B cell (primary cell): Measurements from ENCODE around the gene KCND3. TPM values are rescaled to one million over a fixed set of nuclear protein-coding genes. Genes with fewer than 3 reads are reported as not detected.

Source experiments
- ATAC-seq: fragments of 200-7000 bp; cut with Tn5 transposase; one replicate; pipeline ENCODE4 v1.10.0; 2021; ENCODE audit warnings: low read depth, mild to moderate bottlenecking, moderate number of reproducible peaks, moderate library complexity
- CTCF ChIA-PET: fragments of 350-600 bp; sonication (Branson Sonifier 250); formaldehyde crosslinking; loops from one replicate; lab custom pipeline; 2021; ENCODE audit warnings: antibody characterized with exemption, inconsistent platforms; lab: Charles Lee
- POLR2A ChIA-PET: fragments of 350-600 bp; sonication (Branson Sonifier 250); formaldehyde crosslinking; loops from one replicate; lab custom pipeline; 2021; ENCODE audit warnings: antibody characterized with exemption; lab: Charles Lee
- DNase-seq: peaks from one replicate; pipeline ENCODE4 v3.0.0; 2013
- H2AFZ ChIP-seq: 2 replicates; pipeline ENCODE4 v1.6.1; 2012; ENCODE audit warnings: mild to moderate bottlenecking, low read depth, low read length; ENCODE audit not compliant: insufficient read depth, poor library complexity, severe bottlenecking
- H3K27ac ChIP-seq, 2 donors: 1 replicate in 1 of 2; 2 replicates in 1 of 2; pipeline ENCODE4 v1.5.1; 2012 to 2013; ENCODE audit warnings: low read length in 2 of 2, mild to moderate bottlenecking in 2 of 2, moderate library complexity in 1 of 2
- H3K27me3 ChIP-seq, 4 experiments: fragments of 200-600 bp in 1 of 4; sonication (generic) in 1 of 4; replicated peaks in 1 of 4; 1 replicate in 2 of 4; 2 replicates in 2 of 4; pipeline versions ENCODE4 v1.6.1 to v1.7.0; 2013 to 2016; ENCODE audit warnings: low read length in 3 of 4, mild to moderate bottlenecking in 2 of 4, mixed read lengths in 1 of 4, moderate library complexity in 1 of 4; ENCODE audit not compliant: insufficient read depth in 4 of 4, control insufficient read depth in 3 of 4; ENCODE audit errors: control extremely low read depth in 1 of 4
- H3K36me3 ChIP-seq, 2 experiments: replicated peaks in 1 of 2; 1 replicate in 1 of 2; 2 replicates in 1 of 2; pipeline versions ENCODE4 v1.6.1 to v1.7.1; 2013; ENCODE audit warnings: low read length in 1 of 2; ENCODE audit not compliant: insufficient read depth in 2 of 2, control insufficient read depth in 1 of 2; ENCODE audit errors: control extremely low read depth in 1 of 2, extremely low read depth in 1 of 2
- H3K4me1 ChIP-seq, 2 donors: fragments of 200-600 bp in 1 of 2; sonication (generic) in 1 of 2; 1 replicate in 1 of 2; 2 replicates in 1 of 2; pipeline versions ENCODE4 v1.5.1 to v1.6.1; 2013 to 2017; ENCODE audit warnings: low read length in 2 of 2; ENCODE audit not compliant: control insufficient read depth in 2 of 2, insufficient read depth in 2 of 2
- H3K4me2 ChIP-seq: replicated peaks from 2 replicates; pipeline ENCODE3; 2012; ENCODE audit warnings: mild to moderate bottlenecking, low read depth, low read length; ENCODE audit not compliant: poor library complexity, severe bottlenecking
- H3K4me3 ChIP-seq, 5 experiments: fragments of 200-600 bp in 1 of 5; sonication (generic) in 1 of 5; 1 replicate in 3 of 5; 2 replicates in 2 of 5; pipeline versions ENCODE4 v1.5.1 to v1.7.0; 2011 to 2016; ENCODE audit warnings: low read length in 4 of 5, mild to moderate bottlenecking in 4 of 5, low read depth in 2 of 5, control low read depth in 1 of 5, moderate library complexity in 1 of 5; ENCODE audit not compliant: insufficient read depth in 1 of 5; ENCODE audit errors: control extremely low read depth in 1 of 5, extremely low read depth in 1 of 5
- H3K79me2 ChIP-seq: fragments of 200-600 bp; sonication (generic); one replicate; pipeline ENCODE4 v1.6.0; 2016; ENCODE audit warnings: low read length; ENCODE audit not compliant: control insufficient read depth, insufficient read depth
- H3K9ac ChIP-seq: fragments of 200-600 bp; sonication (generic); 2 replicates; pipeline ENCODE4 v1.6.1; 2017; ENCODE audit warnings: mild to moderate bottlenecking, low read length, moderate library complexity
- H3K9me3 ChIP-seq, 3 donors: one replicate each; pipeline versions ENCODE4 v1.6.1 to v1.7.1; 2013; ENCODE audit warnings: low read length in 2 of 3; ENCODE audit not compliant: control insufficient read depth in 2 of 3, insufficient read depth in 1 of 3; ENCODE audit errors: control extremely low read depth in 1 of 3
- H4K20me1 ChIP-seq: 2 replicates; pipeline ENCODE4 v1.6.0; 2012; ENCODE audit warnings: mild to moderate bottlenecking, low read length; ENCODE audit not compliant: insufficient read depth, control insufficient read depth, poor library complexity, severe bottlenecking
- H3K27ac Mint-ChIP-seq: one replicate; pipeline ENCODE4 v1.8.0; 2021; ENCODE audit warnings: mixed read lengths
- H3K27me3 Mint-ChIP-seq: one replicate; pipeline ENCODE4 v1.8.0; 2021; ENCODE audit warnings: mixed read lengths
- H3K4me1 Mint-ChIP-seq: one replicate; pipeline ENCODE4 v1.8.0; 2021; ENCODE audit warnings: mixed read lengths
- H3K4me3 Mint-ChIP-seq: one replicate; pipeline ENCODE4 v1.8.0; 2021; ENCODE audit warnings: mixed read lengths
- H3K9me3 Mint-ChIP-seq: one replicate; pipeline ENCODE4 v1.8.0; 2022; ENCODE audit warnings: mixed read lengths; ENCODE audit not compliant: insufficient read depth
- CTCF ChIP-seq: fragments of 200-600 bp; IDR thresholded peaks from one replicate; pipeline ENCODE4 v1.8.0; 2022; ENCODE audit warnings: antibody characterized with exemption, mild to moderate bottlenecking
- EZH2 ChIP-seq: IDR thresholded peaks from 2 replicates; pipeline ENCODE4 v1.6.1; 2012; ENCODE audit warnings: borderline replicate concordance, low read depth, mild to moderate bottlenecking, moderate library complexity, low read length; ENCODE audit not compliant: insufficient read depth, poor library complexity, severe bottlenecking
- WGBS: methylation state at CpG from one replicate; pipeline ENCODE4 v1.1.5; 2013; ENCODE audit warnings: missing lambda C conversion rate; ENCODE audit not compliant: insufficient coverage; 5-methylcytosine and 5-hydroxymethylcytosine counted together
- intact Hi-C: fragments of 100-400 bp; cut with micrococcal nuclease; formaldehyde crosslinking; loops from one replicate; pipeline ENCODE4 v1.10.0; 2022
- polyA plus RNA-seq: library from polyadenylated mRNA; depleted of rRNA; stranded (reverse); fragments of >200 nt; gene quantifications from 2 replicates; pipeline ENCODE4 v1.2.3, GENCODE V29; 2012
- total RNA-seq, 2 donors: library from RNA; stranded (reverse); fragments of 120-200 nt in 1 of 2; gene quantifications; 1 replicate in 1 of 2; 2 replicates in 1 of 2; pipeline versions ENCODE4 v1.2.3 to v1.2.4, GENCODE V29; 2013 to 2022

KCND3 gene
- total and polyA plus RNA-seq, 2 donors (not counting 1 experiment from before 2014, with no cell fraction given) = 0.07 TPM; not detected in 1

- Histone ChIP-seq H3K27me3 (no peaks in the 10 kb centered on the region), H3K4me2 (no peak overlapping the region), H3K9ac (no peak overlapping the region), H3K36me3 (no peaks in the 10 kb centered on the region), H3K27ac (no peak overlapping the region), H3K79me2 (no peaks in the 10 kb centered on the region), H3K9me3 (no peaks in the 10 kb centered on the region), H4K20me1 (no peaks in the 10 kb centered on the region), H2AFZ (no peak overlapping the region), H3K4me3 (no peak overlapping the region), H3K4me1 (no peaks in the 10 kb centered on the region)
- intact Hi-C loops = no loop called here
- ChIA-PET CTCF (no interaction called here), POLR2A (no interaction called here)
- Mint-ChIP-seq H3K4me3 (no peak overlapping the region), H3K4me1 (no peaks in the 10 kb centered on the region), H3K27ac (no peak overlapping the region), H3K27me3 (peaks cover 45% of the 10 kb centered on the region), H3K9me3 (no peaks in the 10 kb centered on the region)
- DNase-seq (no peak), ATAC-seq (no peak)
- 71% methylated on average over 1 of the region's 3 CpGs for WGBS
- TF ChIP-seq CTCF (no peak), EZH2 (no peak)
These were observed 21.7 kb upstream of the KCND3 start for GRCh38 chr1:112011202-112011601.

GRCh38 chr1:112007169-112007568 lies 17.7 kb upstream of the KCND3 start:
- Histone ChIP-seq H3K9ac (no peak overlapping the region), H3K4me2 (no peak overlapping the region), H3K4me1 (no peaks in the 10 kb centered on the region), H3K27ac (no peak overlapping the region), H3K4me3 (no peak overlapping the region), H3K9me3 (no peaks in the 10 kb centered on the region), H4K20me1 (no peaks in the 10 kb centered on the region), H3K79me2 (no peaks in the 10 kb centered on the region), H2AFZ (no peak overlapping the region), H3K27me3 (peaks cover 0 to 3% (median 0%) of the 10 kb centered on the region in 4 experiments), H3K36me3 (no peaks in the 10 kb centered on the region)
- ATAC-seq (no peak), DNase-seq (no peak)
- intact Hi-C loops = no loop called here
- WGBS = 79% methylated on average over 2 of the region's 2 CpGs
- CTCF ChIA-PET = no interaction called here
- TF ChIP-seq EZH2 = no peak
- TF ChIP-seq CTCF = no peak
- H3K27ac Mint-ChIP-seq = no peak overlapping the region
- H3K9me3 Mint-ChIP-seq = no peaks in the 10 kb centered on the region
- H3K4me3 Mint-ChIP-seq = no peak overlapping the region
- peaks cover 30% of the 10 kb centered on the region for H3K27me3 Mint-ChIP-seq
- H3K4me1 Mint-ChIP-seq = no peaks in the 10 kb centered on the region
- POLR2A ChIA-PET = no interaction called here
